ENCODE measurements around the gene DUSP10.

DNA sequence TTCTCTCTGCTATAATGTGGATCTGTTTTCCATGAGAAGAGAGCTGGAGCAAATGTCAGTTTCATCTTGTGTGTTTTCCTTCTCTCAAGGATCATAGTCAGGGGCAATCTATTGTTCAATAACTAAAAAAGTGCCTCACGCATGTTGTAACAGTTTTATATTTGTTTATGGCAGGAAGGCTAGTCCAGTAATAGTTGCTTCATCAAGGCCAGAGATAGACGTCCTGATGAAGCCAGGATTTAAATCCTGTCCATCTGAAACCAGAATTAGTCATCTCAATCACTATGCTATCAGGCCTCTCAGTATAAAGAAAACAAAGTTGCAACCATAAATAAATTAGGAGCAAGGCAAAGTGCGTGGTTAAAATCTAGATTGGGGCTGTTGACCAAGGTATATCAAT lies 30.2 kb upstream of the DUSP10 start:
- TF ChIP-seq, protein P1, sequence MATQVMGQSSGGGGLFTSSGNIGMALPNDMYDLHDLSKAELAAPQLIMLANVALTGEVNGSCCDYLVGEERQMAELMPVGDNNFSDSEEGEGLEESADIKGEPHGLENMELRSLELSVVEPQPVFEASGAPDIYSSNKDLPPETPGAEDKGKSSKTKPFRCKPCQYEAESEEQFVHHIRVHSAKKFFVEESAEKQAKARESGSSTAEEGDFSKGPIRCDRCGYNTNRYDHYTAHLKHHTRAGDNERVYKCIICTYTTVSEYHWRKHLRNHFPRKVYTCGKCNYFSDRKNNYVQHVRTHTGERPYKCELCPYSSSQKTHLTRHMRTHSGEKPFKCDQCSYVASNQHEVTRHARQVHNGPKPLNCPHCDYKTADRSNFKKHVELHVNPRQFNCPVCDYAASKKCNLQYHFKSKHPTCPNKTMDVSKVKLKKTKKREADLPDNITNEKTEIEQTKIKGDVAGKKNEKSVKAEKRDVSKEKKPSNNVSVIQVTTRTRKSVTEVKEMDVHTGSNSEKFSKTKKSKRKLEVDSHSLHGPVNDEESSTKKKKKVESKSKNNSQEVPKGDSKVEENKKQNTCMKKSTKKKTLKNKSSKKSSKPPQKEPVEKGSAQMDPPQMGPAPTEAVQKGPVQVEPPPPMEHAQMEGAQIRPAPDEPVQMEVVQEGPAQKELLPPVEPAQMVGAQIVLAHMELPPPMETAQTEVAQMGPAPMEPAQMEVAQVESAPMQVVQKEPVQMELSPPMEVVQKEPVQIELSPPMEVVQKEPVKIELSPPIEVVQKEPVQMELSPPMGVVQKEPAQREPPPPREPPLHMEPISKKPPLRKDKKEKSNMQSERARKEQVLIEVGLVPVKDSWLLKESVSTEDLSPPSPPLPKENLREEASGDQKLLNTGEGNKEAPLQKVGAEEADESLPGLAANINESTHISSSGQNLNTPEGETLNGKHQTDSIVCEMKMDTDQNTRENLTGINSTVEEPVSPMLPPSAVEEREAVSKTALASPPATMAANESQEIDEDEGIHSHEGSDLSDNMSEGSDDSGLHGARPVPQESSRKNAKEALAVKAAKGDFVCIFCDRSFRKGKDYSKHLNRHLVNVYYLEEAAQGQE (IDR thresholded peaks at IDR 0.05; ENCODE audit: insufficient read depth in 1 of 2, low read depth in 2 of 2, low read length in 2 of 2): no peak
- no peak for TF ChIP-seq POLR2AphosphoS5 (IDR thresholded peaks at IDR 0.05; ENCODE audit: low read depth, low read length)
- TF ChIP-seq SIN3A (IDR thresholded peaks at IDR 0.05; ENCODE audit: borderline replicate concordance, insufficient read depth, low read length): no peak
